Fibroblast of lung (primary cell): ENCODE data around the gene ZAR1. TPM values are rescaled to one million over a fixed set of nuclear protein-coding genes. Genes with fewer than 3 reads are reported as not detected.

Experiments
- DNase-seq, 2 donors: peaks; one replicate each; pipeline versions ENCODE4 v3.0.0 to v3.0.0-alpha.2; 2010; ENCODE audit warnings: low read depth in 2 of 2
- H2AFZ ChIP-seq: 2 replicates; pipeline ENCODE4 v1.5.1; 2012; ENCODE audit warnings: low read length, control low read depth, inconsistent platforms
- H3K27ac ChIP-seq: 2 replicates; pipeline ENCODE4 v1.5.1; 2011; ENCODE audit warnings: low read length, control low read depth; ENCODE audit not compliant: insufficient read depth
- H3K27me3 ChIP-seq: 2 replicates; pipeline ENCODE4 v1.5.1; 2011; ENCODE audit warnings: mild to moderate bottlenecking, low read length; ENCODE audit not compliant: control insufficient read depth, insufficient read depth
- H3K36me3 ChIP-seq: 2 replicates; pipeline ENCODE4 v1.5.1; 2011; ENCODE audit warnings: low read length; ENCODE audit not compliant: control insufficient read depth, insufficient read depth
- H3K4me1 ChIP-seq: 2 replicates; pipeline ENCODE4 v1.5.1; 2011; ENCODE audit warnings: low read length; ENCODE audit not compliant: control insufficient read depth, insufficient read depth; ENCODE audit errors: extremely low read depth
- H3K4me2 ChIP-seq: 2 replicates; pipeline ENCODE4 v1.5.1; 2011; ENCODE audit warnings: low read length, control low read depth; ENCODE audit not compliant: insufficient read depth; ENCODE audit errors: extremely low read depth
- H3K4me3 ChIP-seq, 4 experiments: fragments of 200-600 bp in 1 of 4; sonication (generic) in 1 of 4; replicated peaks in 1 of 4; 2 replicates each; pipeline ENCODE4 v1.5.1; 2011 to 2016; ENCODE audit warnings: low read length in 4 of 4, low read depth in 3 of 4, mild to moderate bottlenecking in 3 of 4, control low read depth in 2 of 4, inconsistent platforms in 1 of 4, mixed read lengths in 1 of 4; ENCODE audit not compliant: insufficient read depth in 1 of 4; ENCODE audit errors: control extremely low read depth in 1 of 4
- H3K79me2 ChIP-seq: 2 replicates; pipeline ENCODE4 v1.5.1; 2012; ENCODE audit warnings: mild to moderate bottlenecking, low read length, inconsistent platforms; ENCODE audit not compliant: control insufficient read depth, insufficient read depth
- H3K9ac ChIP-seq: 2 replicates; pipeline ENCODE4 v1.5.1; 2011; ENCODE audit warnings: mild to moderate bottlenecking, low read length, control low read depth; ENCODE audit not compliant: insufficient read depth
- H3K9me3 ChIP-seq: 2 replicates; pipeline ENCODE4 v1.5.1; 2012; ENCODE audit warnings: low read depth, low read length; ENCODE audit not compliant: control insufficient read depth, insufficient read depth
- H4K20me1 ChIP-seq: 2 replicates; pipeline ENCODE4 v1.5.1; 2011; ENCODE audit warnings: low read length; ENCODE audit not compliant: control insufficient read depth, insufficient read depth; ENCODE audit errors: extremely low read depth
- CTCF ChIP-seq, 2 donors: IDR thresholded peaks in 1 of 2; conservative IDR thresholded peaks in 1 of 2; 1 replicate in 1 of 2; 2 replicates in 1 of 2; pipeline ENCODE4 v1.5.1; 2011 to 2012; ENCODE audit warnings: low read length in 2 of 2, control low read depth in 1 of 2, inconsistent platforms in 1 of 2, low read depth in 1 of 2, mild to moderate bottlenecking in 1 of 2
- EZH2 ChIP-seq: IDR thresholded peaks from 2 replicates; pipeline ENCODE4 v1.5.1; 2012; ENCODE audit warnings: low read length, control low read depth, mild to moderate bottlenecking; ENCODE audit errors: missing control alignments
- polyA plus RNA-seq, 2 donors: library from polyadenylated mRNA; depleted of rRNA in 1 of 2; stranded (reverse) in 1 of 2; unstranded in 1 of 2; fragments of >200 nt; gene quantifications; 2 replicates each; pipeline ENCODE4 v1.2.1, GENCODE V29; 2011 to 2012; ENCODE audit warnings: missing spikeins in 1 of 2
- total RNA-seq: library from RNA; depleted of rRNA; stranded (reverse); fragments of >200 nt; gene quantifications from 2 replicates; pipeline ENCODE4 v1.2.1, GENCODE V29; 2014

The ZAR1 gene
- total and polyA plus RNA-seq, 2 donors (not counting 1 experiment from before 2014, with no cell fraction given): not detected

GRCh38 chr4:48503233-48504025 is 13.4 kb downstream of the ZAR1 start:
- Histone ChIP-seq H4K20me1 (no peaks in the 10 kb centered on the region), H3K4me2 (no peak overlapping the region), H3K4me3 (no peak overlapping the region), H3K4me1 (no peaks in the 10 kb centered on the region), H3K27me3 (no peaks in the 10 kb centered on the region), H2AFZ (no peak overlapping the region), H3K9me3 (no peaks in the 10 kb centered on the region), H3K9ac (no peak overlapping the region), H3K36me3 (no peaks in the 10 kb centered on the region), H3K27ac (no peak overlapping the region), H3K79me2 (no peaks in the 10 kb centered on the region)
- TF ChIP-seq EZH2: no peak
- DNase-seq: no peak

- no peak overlapping the region for H3K27ac ChIP-seq
- TF ChIP-seq EZH2 (no peak), CTCF (conservative IDR thresholded peaks at IDR 0.05 in 1 of 2, IDR thresholded peaks at IDR 0.05 in 1 of 2; ENCODE audit: low read depth in 1 of 2, low read length in 2 of 2) (no peak)
- no peaks in the 10 kb centered on the region for H3K27me3 ChIP-seq
- no peak overlapping the region for H3K4me2 ChIP-seq
- no peaks in the 10 kb centered on the region for H3K4me1 ChIP-seq
- no peak overlapping the region for H3K9ac ChIP-seq
- no peaks in the 10 kb centered on the region for H4K20me1 ChIP-seq
- no peak overlapping the region for H3K4me3 ChIP-seq
- H2AFZ ChIP-seq: no peak overlapping the region
- no peaks in the 10 kb centered on the region for H3K79me2 ChIP-seq
- no peaks in the 10 kb centered on the region for H3K36me3 ChIP-seq
- no peaks in the 10 kb centered on the region for H3K9me3 ChIP-seq
- DNase-seq: no peak
These were observed 13.9 kb downstream of the ZAR1 start for GRCh38 chr4:48504026-48504330.

- no peak overlapping the region for H2AFZ ChIP-seq
- H3K79me2 ChIP-seq: no peaks in the 10 kb centered on the region
- H3K27me3 ChIP-seq: no peaks in the 10 kb centered on the region
- no peaks in the 10 kb centered on the region for H3K9me3 ChIP-seq
- no peak for DNase-seq
- no peak for TF ChIP-seq CTCF (conservative IDR thresholded peaks at IDR 0.05 in 1 of 2, IDR thresholded peaks at IDR 0.05 in 1 of 2; ENCODE audit: low read depth in 1 of 2, low read length in 2 of 2)
- TF ChIP-seq EZH2: no peak
- no peaks in the 10 kb centered on the region for H4K20me1 ChIP-seq
- no peak overlapping the region for H3K9ac ChIP-seq
- H3K36me3 ChIP-seq: no peaks in the 10 kb centered on the region
- H3K27ac ChIP-seq: no peak overlapping the region
- no peak overlapping the region for H3K4me2 ChIP-seq
- H3K4me1 ChIP-seq: no peaks in the 10 kb centered on the region
- no peak overlapping the region for H3K4me3 ChIP-seq
These were observed 14.3 kb downstream of the ZAR1 start for GRCh38 chr4:48504352-48504751.
